SKM-1 (cell line): ENCODE data around the gene CCIN.

Experiments used
- DNase-seq: peaks from one replicate; lab custom pipeline; 2025; ENCODE audit not compliant: unreplicated experiment; lab: John Stamatoyannopoulos, UW

CCIN gene

DNA sequence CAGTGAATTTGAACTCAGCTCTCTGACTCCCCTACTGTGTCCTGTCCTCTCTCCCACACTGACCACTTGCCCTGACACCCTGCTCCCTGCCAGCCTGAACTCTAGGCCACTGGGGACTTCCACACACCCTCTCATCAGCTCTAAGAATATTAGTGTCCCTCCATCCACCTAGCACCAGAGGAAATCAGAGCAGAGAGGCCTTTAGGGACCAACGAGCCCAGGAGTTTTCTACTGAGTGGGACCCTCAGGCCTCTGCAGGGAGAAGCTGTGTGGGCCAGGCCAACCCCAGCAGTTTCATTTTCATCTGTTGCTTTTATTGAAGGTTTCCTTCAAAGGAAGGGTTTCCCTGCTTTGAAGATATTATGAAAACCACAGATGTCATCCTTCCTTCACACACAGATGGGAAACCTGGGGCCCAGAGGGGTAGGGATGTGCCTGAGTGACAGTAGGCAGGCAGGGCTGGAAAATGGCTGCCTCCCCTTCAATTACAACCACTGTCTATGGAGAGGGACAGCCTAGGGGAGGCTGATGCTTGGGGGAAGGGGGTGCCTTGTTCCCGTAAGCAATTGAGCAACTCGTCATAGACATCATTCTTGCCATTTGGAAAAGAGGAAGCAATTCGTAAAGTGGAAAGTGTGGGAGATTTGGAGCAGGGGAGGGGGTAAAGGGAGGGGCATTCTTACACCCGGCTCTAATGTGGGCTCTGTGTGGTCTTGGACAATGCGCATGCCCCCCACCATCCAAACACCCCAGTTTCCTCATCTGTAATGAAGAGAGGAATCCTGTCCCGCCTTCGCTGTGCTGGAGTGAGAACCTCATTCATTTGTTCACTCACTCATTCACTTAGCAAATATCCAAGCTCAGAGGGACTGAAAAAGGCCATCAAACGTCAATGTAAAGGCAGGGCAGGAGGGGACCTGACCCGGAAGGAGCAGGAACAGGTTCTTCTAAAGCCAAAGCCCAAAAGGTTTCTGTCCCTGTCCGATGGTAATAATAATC, 28.8 kb upstream of the CCIN start:
- peak; percentile 69 for DNase-seq

DNA sequence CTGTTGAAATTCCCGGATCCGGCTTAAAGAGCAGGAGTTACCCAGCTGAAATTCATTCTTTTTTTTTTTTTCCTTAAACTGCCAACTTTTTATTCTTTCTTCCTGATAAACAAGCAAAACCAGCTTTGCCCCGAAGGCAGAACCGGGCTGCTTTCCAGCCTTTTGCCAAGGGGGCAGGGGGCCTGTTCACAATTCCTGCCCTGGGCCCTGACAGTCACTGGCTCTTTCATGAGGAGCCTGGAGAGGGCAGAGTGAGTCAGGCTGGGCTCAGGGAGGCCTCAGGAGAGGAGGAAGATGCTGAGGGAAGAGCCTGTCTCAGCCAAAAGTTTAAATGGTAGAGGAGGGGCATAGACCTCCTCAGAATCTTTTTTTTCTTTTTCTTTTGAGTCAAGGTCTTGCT, 27.9 kb upstream of the CCIN start:
- DNase-seq = no peak

DNA sequence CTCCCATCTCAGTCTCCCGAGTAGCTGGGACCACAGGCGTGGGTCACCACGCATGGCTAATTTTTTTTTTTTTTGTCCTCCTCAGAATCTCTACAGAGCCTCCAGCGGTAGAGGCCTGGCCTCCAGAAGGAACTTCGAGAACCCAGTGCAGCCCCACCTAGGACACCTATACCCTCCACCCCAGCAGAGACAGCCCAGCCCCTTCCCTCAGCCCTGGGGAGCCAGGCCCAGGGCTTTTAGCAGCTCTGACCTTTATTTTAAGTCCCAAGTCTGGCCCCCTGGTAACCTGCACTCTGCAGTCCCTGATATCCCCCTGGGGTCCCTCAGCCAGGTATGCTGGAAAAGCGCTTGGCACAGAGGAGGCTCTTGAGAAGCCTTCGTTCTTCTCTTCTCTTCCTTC, 27.4 kb upstream of the CCIN start:
- DNase-seq = no peak

DNA sequence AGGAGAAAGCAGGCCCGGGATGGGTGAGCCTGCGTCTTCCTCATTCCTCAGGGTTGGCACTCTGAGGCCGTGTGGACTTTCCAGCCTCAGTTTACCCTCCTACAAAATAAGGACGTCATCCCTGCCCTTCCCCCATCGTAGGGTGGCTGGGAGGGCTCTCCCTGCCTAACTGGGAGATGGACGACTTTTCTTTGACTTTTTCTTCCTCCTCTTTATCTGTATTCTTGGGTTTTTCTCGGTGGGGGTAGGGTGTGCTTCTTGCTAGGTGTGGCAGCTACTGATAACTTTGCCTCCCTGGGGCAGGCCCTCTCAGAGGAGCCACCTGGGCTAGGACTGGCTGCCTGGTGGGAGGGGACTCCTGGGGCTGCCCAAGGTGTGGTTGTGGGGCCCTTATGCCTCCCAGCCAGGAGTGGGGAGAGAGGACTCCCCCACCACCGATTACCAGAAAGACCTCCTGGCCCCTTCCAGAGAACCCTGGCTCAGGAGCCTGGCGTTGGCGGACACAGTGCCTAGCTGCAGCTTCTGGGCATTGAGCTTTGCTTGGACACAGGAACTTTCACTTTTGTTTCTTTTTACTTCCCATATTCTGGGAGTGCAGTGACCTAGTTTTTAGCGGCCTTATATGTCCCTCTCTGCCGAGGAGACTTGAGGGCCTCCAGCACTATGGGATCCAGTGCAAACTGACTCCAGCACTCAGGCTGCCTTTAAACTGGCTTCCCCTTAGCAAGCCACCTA, 26.5 kb upstream of the CCIN start:
- DNase-seq = peak; percentile 19

DNA sequence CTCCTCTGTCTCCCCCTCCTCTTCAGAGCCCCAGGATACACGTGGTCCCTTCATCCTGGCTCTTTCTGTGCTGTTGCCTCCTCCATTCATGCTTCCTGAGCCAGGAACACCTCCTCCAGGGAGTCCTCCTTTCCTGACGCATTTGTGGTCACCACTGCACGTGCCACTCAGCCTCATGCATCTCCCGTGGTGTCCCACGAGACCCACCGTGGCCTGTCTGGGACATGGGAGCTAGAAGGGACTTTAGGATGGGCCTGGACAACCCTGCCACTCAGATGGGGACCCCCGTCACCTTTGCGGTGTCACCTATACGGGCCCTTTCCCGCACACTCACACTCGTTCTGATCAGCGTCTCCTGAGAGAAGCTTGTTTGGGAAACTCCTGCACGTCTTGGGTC, 25.9 kb upstream of the CCIN start:
- DNase-seq = no peak

DNA sequence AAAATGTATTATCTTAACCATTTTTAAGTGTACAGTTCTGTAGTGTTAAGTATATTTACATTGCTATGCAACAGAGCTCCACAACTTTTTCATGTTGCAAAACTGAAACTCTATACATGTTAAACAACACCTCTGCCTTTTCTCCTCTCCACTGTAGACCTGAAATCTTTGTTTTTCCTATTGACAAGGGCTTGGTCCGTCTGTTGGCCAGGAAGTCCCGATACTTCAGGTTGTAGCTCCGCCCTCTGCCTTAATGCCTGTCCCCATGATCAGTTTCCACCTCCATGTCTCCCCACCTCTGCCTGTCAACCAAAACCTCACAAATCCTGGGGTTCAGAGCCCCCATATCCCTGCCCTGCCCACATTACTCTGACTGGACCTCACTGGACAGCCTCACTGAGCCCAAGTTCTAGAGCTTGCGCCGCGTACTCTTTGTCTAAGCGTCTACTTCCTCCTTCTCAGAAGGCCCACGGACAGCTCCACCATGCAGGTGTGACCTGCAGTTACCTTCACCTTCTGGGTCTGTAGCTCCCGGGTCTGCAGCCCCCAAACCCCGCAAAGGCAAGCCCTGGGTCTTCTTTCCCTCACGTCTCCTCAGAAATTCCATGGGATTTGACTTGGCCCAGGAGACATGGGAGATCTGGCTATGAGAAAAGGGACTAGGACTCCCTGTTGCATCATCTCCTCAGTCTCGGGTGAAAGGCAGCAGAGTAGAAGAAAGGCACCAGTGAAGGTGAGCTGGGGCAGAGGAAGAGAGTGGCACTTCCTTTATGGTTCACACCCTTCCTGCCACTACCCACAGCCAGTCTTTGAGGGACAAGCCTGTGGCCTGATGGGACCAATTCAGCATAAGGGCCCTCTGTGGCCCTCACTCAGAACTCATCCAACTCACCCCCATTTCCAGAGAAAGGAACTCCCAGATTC, 24.6 kb upstream of the CCIN start:
- peak; percentile 34 for DNase-seq

DNA sequence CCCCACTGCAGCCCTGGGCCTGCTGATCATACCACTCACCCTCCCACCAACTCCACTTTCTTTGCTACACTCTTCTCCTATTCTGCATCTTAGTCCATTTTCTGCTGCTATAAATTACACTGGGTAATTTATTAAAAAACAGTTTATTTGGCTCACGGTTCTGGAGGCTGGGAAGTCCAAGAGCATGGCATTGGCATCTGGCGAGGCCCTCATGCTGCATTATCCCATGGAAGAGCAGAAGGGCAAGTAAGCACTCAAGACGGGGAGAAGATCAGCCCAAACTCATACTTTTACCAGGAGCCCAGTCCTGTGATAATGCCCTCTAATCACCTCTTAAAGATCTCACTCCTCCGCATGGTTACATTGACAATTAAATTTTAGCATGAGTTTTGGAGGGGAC, 23.2 kb upstream of the CCIN start:
- no peak for DNase-seq

DNA sequence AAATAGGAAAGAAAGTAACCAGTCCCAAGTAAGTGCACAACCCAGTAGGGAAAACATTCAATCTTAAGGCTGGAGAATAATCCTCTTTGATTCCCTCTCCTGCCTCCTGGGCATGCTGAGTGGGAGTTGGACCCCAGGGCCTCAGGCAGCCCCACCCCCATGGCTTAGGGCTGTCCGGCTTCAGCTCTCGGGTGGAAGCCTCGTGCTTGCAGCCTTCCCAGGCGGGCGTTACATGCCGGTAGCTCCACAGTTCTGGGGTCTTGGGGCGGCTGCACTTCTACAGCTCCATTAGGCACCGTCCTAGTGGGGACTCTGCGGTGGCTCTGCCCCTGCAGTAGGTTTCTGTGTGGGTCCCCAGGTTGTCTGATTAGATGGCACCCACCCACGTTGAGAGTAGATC, 22.5 kb upstream of the CCIN start:
- no peak for DNase-seq

DNA sequence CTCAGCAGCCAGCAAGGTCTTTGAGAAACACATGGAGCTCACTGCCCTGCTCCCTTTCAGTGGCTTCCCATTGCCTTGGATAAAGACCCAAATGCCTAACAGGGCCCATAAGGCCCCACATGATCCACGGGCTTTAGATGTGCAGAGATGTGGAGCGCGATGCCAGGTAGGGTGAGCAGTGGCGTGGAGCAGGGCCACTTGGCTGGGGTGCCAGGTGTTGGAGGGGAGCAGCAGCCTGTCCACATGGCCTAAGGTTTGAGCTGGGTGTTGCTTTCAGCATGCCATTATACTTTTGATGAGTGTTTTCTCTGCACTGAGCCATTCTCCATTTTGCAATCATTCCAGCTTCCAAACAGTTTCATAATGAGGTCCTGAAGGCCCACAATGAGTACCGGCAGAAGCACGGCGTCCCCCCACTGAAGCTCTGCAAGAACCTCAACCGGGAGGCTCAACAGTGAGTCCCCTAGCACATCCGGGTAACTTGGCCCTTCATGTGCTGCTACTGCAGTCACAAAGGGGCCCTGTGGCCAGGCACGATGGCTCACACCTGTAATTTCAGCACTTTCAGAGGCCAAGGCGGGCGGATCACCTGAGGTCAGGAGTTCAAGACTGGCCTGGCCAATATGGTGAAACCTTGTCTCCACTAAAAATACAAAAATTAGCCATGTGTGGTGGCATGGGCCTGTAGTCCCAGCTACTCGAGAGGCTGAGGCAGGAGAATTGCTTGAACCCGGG, 21.6 kb upstream of the CCIN start:
- DNase-seq = no peak

DNA sequence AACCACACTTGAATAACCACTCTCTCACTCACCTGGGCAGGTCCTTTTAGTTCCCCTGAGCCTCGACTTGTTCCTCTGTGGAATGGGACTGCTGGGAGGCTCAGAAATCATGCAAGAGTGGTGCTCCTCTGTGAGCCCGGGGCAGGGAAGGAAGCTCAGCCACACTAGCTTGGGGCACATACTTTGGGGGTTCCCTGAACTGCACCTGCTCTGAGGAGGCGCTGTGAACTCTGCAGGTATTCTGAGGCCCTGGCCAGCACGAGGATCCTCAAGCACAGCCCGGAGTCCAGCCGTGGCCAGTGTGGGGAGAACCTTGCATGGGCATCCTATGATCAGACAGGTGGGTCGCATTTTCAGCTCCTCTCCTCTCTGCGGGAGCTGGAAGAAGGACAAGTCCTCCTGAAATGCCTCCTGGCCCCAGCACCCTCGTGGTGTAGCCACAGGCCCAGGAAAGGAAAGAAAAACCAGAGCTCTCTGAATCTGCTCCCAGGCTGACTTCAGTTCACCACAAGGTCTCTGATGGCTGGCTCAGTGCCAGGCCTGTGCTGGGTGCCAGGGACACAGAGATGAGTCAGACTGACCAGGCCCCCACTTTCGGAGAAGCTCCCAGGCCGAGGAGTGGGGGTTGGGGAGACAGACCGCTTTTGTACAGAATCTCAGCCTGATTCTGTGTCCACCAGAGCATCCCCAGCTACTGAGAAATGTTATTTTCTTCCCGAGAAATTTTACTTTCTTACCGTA, 20.7 kb upstream of the CCIN start:
- DNase-seq = no peak

DNA sequence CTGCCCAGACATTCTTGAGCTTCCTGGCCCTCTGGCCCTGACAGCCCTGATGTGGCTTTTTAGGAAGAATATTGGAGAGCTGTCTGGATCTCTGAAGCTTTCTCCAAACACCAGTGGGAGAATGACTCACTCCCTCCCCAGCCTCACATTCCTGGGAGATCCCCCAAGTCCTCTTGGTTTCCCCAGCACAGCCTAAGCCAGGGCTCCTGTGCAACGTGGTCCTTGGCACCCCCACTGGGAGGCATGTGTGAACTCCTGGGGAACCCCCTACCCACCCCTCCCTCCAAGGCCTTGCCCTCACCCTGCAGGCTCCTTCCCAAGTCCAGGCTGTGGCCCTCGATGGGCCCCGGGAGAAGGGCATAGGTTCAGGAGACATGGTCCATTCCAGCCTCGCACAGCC, 20.0 kb upstream of the CCIN start:
- DNase-seq = no peak

DNA sequence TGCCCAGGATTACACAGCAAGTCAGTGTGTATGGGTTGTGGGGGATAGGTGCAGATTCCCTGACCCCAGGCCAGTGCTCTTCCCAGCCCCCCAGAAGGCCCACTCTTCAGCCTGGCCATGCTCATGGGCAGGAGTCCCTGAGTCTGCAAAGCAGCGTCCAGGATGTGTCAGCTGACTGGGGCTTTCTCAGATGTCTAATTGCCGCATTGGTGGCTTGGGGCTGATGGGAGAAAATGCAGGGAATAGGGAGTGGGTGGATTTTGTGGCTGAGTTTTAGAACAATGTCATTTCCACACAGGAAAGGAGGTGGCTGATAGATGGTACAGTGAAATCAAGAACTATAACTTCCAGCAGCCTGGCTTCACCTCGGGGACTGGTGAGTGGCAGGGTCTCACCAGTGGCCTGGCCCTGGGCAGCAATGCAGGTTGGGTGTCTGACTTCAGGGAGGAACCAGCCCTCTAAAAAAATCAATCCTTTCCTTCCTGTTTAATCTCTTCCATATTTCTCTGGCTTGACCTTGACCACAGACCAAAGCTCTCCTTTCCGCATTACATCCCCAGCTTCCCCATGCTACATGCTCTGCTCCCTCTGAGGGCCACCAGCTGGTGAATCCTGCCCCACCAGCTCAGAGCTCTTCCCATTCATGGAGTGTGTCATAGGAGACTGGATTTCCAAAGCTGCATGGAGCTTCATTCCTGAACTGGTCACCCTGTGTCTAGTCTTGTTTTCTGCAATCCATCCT, 18.4 kb upstream of the CCIN start:
- peak; percentile 66 for DNase-seq

DNA sequence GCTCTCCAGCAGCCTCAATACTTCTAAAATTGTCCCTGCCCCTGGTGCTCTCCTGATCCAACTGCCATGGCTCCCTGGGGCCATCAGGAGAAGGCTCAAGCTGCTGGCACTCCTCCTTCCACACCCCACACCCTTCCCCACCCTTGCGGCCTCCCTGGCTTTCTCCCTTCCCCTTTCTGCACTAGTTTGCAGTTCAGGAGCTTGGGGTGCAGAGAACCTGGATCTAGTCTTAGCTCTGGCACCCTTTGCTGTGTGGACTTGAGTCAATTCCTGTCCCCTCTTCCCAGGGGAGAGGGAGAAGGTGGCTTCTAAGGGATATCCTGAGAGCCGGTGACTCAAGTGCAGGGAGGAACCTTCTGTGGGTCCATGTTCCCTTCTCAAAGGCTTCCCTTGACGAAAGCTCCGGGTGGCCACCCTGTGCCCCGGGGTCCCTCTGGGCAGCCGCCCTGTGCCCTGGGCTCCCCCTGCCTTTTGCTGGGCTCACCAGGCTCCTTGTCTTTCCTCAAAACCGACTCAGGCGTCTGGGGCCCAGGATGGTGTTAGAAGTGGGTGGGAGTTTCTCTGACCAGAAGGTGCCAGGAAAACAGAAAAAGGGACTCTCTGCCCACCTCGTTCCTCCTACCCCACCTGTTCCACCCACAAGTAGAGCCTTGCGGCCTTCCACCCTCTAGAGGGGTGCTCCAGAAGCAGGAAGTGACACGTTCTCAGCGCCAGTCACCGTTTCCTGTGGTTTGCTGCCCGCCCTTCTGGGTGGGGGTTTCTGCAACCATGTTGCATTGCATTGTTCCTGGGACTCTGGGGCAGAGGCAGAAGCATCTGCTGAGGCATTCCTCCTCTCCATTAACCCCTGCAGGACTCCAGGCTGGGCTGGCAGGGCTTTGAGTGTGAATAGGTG, 17.6 kb upstream of the CCIN start:
- DNase-seq = peak; percentile 83

DNA sequence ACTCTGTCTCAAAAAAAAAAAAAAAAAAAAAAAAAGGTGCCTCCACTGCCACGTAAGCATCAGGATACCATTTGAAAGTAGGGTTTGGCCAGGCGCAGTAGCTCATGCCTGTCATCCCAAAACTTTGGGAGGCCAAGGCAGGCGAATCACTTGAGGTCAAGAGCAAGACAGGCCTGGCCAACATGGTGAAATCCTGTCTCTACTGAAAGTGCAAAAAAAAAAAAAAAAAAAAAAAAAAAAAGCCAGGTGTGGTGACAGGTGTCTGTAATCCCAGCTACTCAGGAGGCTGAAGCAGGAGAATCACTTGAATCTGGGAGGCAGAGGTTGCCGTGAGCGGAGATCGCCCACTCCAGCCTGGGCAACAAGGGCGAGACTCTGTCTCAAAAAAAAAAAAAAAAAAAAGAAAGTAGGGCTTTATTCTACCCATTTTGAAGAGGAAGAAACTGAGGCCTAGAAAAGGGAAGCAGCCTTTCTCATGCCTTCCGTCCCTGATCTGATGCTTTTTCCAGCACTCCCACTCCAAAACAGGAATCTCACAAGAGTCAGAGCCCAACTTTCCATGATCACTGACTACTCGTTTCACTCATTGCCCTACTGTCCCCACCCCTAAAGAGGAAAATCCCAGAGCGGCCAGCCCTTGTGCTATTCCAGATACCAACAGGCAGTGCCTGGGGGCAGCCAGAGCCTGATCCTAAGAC, 16.3 kb upstream of the CCIN start:
- no peak for DNase-seq

DNA sequence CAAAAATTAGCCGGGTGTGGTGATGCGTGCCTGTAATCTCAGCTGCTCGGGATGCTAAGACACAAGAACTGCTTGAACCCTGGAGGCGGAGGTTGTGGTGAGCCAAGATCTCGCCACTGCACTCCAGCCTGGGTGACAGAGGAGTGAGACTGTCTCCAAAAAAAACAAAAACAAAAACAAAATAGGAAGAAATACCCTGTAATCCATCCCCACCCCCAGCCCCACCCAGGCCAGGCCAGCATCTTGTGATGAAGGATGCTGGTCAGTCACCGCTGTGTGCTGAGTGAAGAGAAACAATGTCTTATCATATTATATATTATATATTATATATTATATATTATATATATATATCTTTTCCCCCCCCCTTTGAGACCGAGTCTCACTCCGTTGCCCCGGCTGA, 15.4 kb upstream of the CCIN start:
- DNase-seq = no peak

DNA sequence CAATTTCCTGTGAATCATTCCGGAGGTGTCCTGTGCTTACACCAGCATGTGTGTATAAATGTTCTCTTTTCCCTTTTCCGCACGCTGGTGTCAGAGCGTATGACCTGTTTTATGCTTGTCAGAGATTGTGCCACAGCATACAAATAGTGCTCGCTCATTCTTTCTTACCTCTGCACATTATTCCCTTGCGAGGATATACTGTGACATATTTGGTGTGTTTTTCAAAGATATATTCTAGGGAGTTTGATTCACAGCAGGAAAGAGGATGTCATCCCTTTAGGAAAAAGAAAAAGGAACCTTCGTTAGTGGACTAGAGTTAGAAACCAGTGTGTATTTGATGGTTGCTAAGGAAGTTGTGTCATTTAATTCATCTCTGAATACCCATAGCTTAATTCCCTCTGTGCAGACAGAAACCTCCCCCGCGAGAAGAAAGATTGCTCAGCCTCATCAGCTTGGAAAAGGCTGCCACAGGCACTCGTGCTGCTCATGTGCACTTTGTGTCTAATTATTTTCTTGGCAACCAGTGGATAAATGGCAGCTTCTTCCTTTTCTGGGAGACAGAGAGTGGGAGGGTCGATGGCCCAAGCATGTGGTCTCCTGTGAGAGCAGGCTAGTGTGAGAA, 14.7 kb upstream of the CCIN start:
- DNase-seq = no peak

DNA sequence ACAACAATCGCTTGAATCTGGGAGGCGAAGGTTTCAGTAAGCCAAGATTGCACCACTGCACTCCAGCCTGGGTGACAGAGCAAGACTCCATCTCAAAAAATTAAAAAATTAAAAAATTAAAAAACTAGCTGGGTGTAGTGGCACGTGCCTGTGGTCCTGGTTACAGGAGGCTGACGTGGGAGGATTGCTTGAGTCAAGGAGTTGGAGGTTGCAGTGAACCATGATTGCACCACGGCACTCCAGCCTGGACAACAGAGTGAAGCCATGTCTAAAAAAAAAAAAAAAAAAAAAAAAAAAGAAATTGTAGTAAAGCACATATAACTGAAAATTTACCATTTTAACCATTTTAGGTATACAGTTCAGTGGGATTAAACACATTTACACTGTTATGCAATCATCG, 13.1 kb upstream of the CCIN start:
- DNase-seq = no peak
